Activated CD8-positive, alpha-beta memory T cell treated with anti-CD3 and anti-CD28 coated beads, Interleukin-2, amount 50 U/mL, for 24 hours (primary cell): ENCODE data around the gene NARS2.

Experiments
- DNase-seq: peaks from one replicate; pipeline ENCODE4 v3.0.0-alpha.2; 2020; ENCODE audit errors: extremely low read depth

NARS2 gene

DNA sequence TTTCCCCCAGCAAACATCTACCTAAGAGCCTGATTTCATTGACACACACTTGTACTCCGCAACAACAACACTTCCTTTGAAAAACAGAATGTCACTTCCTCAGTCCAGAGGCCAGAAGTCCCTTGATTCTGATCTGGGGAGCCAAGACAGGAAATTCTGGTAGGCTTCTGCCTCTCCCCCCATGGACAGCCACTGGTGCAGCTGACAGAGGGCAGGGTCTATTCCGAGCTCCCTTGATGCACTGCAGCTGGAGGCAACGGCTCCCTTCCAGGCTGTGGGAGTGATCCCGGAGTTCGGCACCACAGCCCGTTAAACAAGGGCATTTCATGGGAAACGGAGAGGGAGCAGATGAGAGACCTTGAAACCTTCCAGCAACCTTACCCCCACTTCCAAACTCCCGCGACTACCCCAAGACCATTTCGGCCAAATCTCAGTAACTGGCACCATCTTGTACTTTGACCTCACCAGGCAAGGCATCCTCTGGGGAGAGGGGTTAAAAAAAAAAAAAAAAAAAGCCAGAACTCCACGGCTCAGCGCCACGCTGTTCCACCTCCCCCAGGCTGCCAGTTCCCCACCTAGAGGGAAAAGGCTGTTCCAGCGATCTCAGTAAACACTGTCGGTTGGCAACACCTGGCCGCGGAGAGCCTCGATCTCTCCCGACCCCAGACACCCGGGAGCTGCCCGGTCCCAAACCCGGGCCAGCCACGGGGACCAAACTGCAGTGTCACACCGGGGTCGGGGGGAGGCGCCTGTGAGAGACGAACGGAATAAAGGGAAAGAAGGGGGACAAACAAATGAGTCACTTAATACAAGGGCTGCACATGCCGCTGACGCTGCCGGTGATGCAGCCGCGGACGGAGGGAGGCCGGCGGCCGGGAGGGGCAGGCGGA, 158.1 kb downstream of the NARS2 start:
- DNase-seq: peak; percentile 54

DNA sequence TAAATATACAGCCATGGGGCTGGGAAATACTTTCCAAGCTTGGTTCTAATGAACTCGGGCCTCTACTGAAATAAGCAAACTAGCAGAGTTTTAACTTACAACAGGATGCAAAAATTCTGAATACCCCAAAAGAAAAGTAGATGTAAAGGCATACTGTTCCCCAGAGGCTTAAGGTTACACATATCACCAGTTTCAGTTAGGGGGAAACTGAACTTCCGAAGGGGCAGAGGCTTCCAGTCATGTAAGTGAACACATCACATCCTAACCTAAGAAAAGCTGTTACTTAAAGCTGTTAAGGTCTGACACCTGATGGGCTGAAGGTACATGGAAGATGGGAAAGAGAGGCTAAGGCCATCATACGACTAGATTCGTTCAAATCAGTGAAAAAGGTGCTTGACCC, 159.3 kb downstream of the NARS2 start:
- no peak for DNase-seq

GRCh38 chr11:78414321-78415051, 160.2 kb downstream of the NARS2 start:
- DNase-seq: no peak

DNA sequence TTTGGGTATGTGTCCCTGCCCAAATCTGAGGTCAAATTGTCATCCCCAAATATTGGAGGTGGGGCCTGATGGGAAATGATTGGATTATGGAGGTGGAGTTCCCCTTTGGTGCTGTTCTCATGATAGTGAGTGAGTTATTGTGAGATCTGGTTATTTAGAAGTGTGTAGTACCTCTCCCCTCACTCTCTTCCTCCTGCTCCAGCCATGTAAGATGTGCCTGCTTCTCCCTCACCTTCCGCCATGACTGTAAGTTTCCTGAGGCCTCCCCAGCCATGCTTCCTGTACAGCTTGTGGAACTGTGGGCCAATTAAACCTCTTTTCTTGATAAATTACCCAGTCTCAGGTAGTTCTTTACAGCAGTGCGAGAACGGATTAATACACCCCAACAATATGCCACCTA, 166.0 kb downstream of the NARS2 start:
- no peak for DNase-seq

- no peak for DNase-seq
These were observed 168.0 kb downstream of the NARS2 start for GRCh38 chr11:78406568-78407196.

GRCh38 chr11:78405805-78406204, 168.9 kb downstream of the NARS2 start:
- DNase-seq: no peak

DNA sequence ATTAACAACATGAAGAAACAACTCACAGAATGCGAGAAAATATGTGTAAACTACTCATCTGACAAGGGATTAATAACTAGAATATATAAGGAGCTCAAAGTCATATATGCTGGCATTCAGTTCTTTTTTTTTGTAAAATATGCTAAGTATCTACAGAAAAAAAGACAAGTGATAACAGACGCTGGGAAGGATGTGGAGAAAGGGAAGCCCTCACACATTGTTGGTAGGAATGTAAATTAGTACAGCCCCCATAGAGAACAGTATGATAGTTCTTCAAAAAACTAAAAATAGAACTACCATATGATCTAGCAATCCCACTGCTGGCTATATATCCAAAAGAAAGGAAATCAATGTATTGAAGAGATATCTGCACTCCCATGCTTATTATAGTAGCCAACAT, 170.9 kb downstream of the NARS2 start:
- DNase-seq: no peak

DNA sequence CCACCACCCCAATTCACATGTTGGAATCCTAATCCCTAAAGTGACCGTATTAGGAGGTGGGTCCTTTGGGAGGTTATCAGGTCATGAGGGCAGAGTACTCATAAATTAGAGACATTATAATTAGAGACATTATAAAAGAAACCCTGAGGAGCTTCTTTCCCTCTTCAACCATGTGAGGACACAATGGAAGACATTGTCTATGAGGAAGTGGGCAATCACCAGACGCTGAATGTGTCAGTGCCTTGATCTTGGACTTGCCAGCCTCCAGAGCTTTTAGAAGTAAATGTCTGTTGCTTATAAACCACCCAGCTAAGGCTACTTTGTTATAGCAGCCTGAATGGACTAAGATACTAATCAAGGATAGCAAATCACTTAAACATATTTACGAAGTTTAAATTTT, 171.8 kb downstream of the NARS2 start:
- no peak for DNase-seq

DNA sequence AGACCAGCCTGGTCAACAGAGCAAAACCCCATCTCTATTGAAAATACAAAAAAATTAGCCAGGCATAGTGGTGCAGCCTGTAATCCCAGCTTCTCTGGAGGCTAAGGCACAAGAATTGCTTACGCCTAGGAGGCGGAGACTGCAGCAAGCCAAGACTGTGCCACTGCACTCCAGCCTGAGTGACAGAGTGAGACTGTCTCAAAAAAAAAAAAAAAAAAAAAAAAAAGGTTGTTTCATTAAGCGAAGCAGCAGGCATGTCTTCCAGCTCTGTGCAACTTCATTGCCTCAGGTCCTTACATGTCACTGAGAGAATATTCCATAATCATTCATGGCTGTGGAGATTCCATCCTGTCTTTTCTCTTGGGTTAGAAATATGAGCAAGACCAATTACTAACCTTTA, 174.0 kb downstream of the NARS2 start:
- no peak for DNase-seq

- no peak for DNase-seq
These were observed 174.5 kb downstream of the NARS2 start for GRCh38 chr11:78400116-78400515.

DNA sequence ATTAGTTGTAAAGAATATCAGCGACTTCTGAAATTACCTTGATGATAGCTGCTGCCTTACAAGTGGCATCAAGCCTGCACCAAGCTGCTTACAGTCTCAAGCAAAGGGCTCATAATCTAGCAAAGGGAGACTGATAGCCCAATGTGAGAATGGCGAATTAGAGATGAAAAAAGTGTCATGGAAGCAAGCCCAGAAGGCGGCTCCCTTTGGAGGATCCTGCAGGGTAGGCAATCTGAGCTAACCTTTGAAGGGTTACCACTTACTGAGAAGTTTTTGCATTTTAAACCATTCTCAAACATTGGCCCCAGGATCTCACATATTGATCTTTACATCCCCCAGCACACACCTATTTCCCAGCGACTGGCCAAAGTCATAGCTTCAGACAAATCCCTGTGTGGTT, 175.5 kb downstream of the NARS2 start:
- DNase-seq: no peak

DNA sequence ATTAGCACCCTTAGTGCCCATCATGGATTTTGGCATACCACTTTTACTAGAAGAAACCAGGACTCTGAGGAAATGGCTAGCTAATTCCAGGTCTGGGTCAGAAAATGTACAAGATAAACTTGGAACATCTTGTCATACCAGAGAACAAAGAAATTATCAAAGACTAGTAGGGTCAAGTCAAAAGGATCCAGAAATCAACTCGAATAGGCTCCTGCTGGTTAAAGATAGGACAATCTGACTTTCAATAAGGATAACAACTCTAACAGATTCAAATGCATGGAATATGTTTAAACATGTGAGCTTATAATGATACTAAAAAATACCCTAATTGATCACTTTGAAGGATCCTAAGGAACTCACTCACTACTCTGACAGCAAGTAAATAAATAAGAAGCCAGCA, 175.9 kb downstream of the NARS2 start:
- no peak for DNase-seq

- DNase-seq: no peak
These were observed 177.3 kb downstream of the NARS2 start for GRCh38 chr11:78397398-78397797.

DNA sequence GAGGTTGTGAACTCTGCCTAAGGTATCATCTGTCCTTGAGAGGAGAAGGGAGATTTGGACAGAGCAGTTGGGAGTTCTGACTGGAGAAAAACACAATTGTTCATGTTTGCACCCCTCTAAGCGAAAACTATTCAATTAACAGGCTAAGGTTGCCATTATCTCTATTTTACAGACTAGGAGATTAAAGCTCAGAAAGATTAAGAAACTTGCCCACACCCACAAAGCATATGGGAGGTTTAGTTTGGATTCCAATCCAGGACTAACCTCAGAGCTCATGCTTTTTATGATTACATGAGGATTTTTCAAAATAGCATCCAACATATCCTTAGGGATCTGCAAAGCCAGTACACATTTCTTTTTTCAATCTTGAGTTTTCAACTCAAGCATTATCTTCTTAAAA, 179.1 kb downstream of the NARS2 start:
- DNase-seq: no peak

GRCh38 chr11:78392854-78393253, 181.8 kb downstream of the NARS2 start:
- no peak for DNase-seq

DNA sequence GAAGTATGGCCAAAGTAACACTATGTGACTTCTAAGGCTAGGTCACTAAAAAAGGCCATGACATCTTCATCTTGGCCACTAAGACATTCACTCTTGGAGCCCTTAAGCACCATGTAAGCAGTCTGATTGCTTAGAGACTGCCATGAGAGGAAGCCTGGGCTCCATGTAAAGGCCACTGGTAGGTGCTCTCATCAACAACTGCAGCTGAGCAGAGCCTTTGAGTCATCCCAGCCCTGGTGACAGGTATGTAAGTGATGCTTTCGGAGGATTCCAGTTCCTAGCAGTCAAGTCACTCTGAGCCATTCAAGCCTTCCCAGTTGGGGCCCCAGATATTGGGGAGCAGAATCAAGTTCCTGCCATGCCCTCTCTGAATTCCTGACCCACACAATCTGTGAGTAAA, 183.2 kb downstream of the NARS2 start:
- DNase-seq: no peak

DNA sequence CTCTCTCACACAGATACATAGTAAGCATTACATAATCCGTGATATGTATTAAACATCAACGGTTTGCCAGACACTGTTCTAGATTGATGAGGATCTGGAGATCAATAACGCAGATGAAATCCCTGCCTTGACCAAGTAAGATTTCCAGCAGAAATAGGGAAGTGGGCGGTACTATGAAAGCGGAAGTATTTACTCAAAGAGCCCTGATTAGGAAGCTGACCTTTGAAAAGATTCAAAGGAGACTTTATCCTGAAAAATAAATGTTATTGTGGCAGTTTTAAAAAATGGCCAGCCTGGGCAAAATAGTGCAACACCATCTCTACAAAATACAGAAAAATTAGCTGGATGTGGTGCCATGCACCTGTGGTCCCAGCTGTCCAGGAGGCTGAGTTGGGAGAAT, 183.9 kb downstream of the NARS2 start:
- DNase-seq: no peak

GRCh38 chr11:78386215-78386941, 188.3 kb downstream of the NARS2 start:
- no peak for DNase-seq
